A549 (cell line): ENCODE results near the gene PHF1. TPM values are rescaled to one million over a fixed set of nuclear protein-coding genes. Genes with fewer than 3 reads are reported as not detected.

Experiments
- ATAC-seq, 2 experiments: fragments of 200-7000 bp in 1 of 2; fragments of >200 bp in 1 of 2; cut with Nextera tagmentation in 1 of 2; cut with Tn5 transposase in 1 of 2; 3 replicates each; pipeline versions ENCODE4 v1.8.0 to v1.9.1; 2018 to 2020; ENCODE audit warnings: mild to moderate bottlenecking in 1 of 2, moderate library complexity in 1 of 2
- CTCF ChIA-PET: fragments of 300-600 bp; sonication (Branson Sonifier 250); formaldehyde crosslinking; extraction: SDS; loops from one replicate; lab custom pipeline; 2021; ENCODE audit warnings: antibody characterized with exemption, inconsistent platforms; lab: Yijun Ruan, JAX
- POLR2A ChIA-PET: fragments of 350-600 bp; formaldehyde crosslinking; extraction: SDS; loops from one replicate; lab custom pipeline; 2021; ENCODE audit warnings: antibody characterized with exemption, inconsistent platforms; lab: Yijun Ruan, JAX
- DNase-seq, 2 experiments: peaks; one replicate each; pipeline versions ENCODE4 v3.0.0 to v3.0.0-alpha.2; 2011 to 2016; ENCODE audit warnings: low read depth in 1 of 2, low spot score in 1 of 2
- FAIRE-seq: peaks from 2 replicates; lab custom pipeline; 2011; peaks lifted over from hg19 to GRCh38; lab: Jason Lieb, UNC
- H3K27ac ChIP-seq, 2 experiments: fragments of >200 bp; sonication (Bioruptor Twin); formaldehyde crosslinking; 3 replicates each; pipeline ENCODE4 v1.5.1; 2016 to 2017
- H3K4me1 ChIP-seq: fragments of >200 bp; sonication (Bioruptor Twin); formaldehyde crosslinking; 3 replicates; pipeline ENCODE4 v1.6.1; 2016
- H3K4me2 ChIP-seq: fragments of >200 bp; sonication (Bioruptor Twin); formaldehyde crosslinking; 3 replicates; pipeline ENCODE4 v1.6.1; 2016
- H3K4me3 ChIP-seq: fragments of >200 bp; sonication (Bioruptor Twin); formaldehyde crosslinking; 3 replicates; pipeline ENCODE4 v1.5.1; 2016
- H3K9me3 ChIP-seq: fragments of >200 bp; sonication (Bioruptor Twin); formaldehyde crosslinking; 3 replicates; pipeline ENCODE4 v1.6.1; 2016
- CBX2 ChIP-seq: fragments of 200-600 bp; sonication (generic); IDR thresholded peaks from 2 replicates; pipeline ENCODE4 v1.6.1; 2016; ENCODE audit warnings: low read depth, mild to moderate bottlenecking, borderline replicate concordance
- CBX8 ChIP-seq: fragments of 200-600 bp; sonication (generic); IDR thresholded peaks from 2 replicates; pipeline ENCODE4 v1.6.1; 2016
- CEBPB ChIP-seq, 2 experiments: fragments of >200 bp in 1 of 2; sonication (Bioruptor Twin) in 1 of 2; formaldehyde crosslinking in 1 of 2; IDR thresholded peaks; 2 replicates each; pipeline ENCODE4 v1.6.1; 2012 to 2016
- CHD2 ChIP-seq: fragments of 150-350 bp; IDR thresholded peaks from 2 replicates; pipeline ENCODE4 v1.6.1; 2014; ENCODE audit warnings: low read length; ENCODE audit not compliant: partially characterized antibody
- CTCF ChIP-seq: fragments of >200 bp; sonication (Bioruptor Twin); formaldehyde crosslinking; IDR thresholded peaks from 3 replicates; pipeline ENCODE4 v1.5.1; 2016
- EHF ChIP-seq: fragments of 250-450 bp; sonication (Bioruptor Pico); IDR thresholded peaks from 2 replicates; pipeline ENCODE4 v1.5.0; 2020; ENCODE audit warnings: mild to moderate bottlenecking
- EP300 ChIP-seq, 2 experiments: fragments of >200 bp; sonication (Bioruptor Twin); formaldehyde crosslinking; IDR thresholded peaks; 2 replicates in 1 of 2; 3 replicates in 1 of 2; pipeline ENCODE4 v1.6.1; 2016 to 2017
- ESRRA ChIP-seq: fragments of 150-350 bp; IDR thresholded peaks from 2 replicates; pipeline ENCODE4 v1.6.1; 2014; ENCODE audit warnings: mild to moderate bottlenecking, low read length, borderline replicate concordance
- FOSL2 ChIP-seq, 2 experiments: fragments of 450-650 bp in 1 of 2; fragments of >200 bp in 1 of 2; sonication (Bioruptor Twin) in 1 of 2; formaldehyde crosslinking; IDR thresholded peaks; 2 replicates each; pipeline versions ENCODE4 v1.5.0 to v1.6.1; 2016 to 2020; ENCODE audit warnings: mild to moderate bottlenecking in 1 of 2, moderate library complexity in 1 of 2
- HOXB13 ChIP-seq: fragments of 250-450 bp; sonication (Bioruptor Pico); IDR thresholded peaks from 2 replicates; pipeline ENCODE4 v1.5.0; 2020; ENCODE audit warnings: low read depth, mild to moderate bottlenecking, moderate library complexity
- KDM1A ChIP-seq: fragments of 200-600 bp; sonication (generic); IDR thresholded peaks from 2 replicates; pipeline ENCODE4 v1.6.1; 2016; ENCODE audit warnings: low read depth, mild to moderate bottlenecking
- KDM5A ChIP-seq: fragments of 200-600 bp; sonication (generic); IDR thresholded peaks from 2 replicates; pipeline ENCODE4 v1.6.1; 2016; ENCODE audit warnings: antibody characterized with exemption, mild to moderate bottlenecking
- MAFK ChIP-seq: fragments of 450-650 bp; IDR thresholded peaks from 2 replicates; pipeline ENCODE4 v1.6.1; 2014; ENCODE audit not compliant: partially characterized antibody
- MAZ ChIP-seq: fragments of 150-350 bp; IDR thresholded peaks from 2 replicates; pipeline ENCODE4 v1.6.1; 2014; ENCODE audit warnings: antibody characterized with exemption, low read depth, low read length, borderline replicate concordance
- MYC ChIP-seq: IDR thresholded peaks from 2 replicates; pipeline ENCODE4 v1.6.1; 2012; ENCODE audit warnings: mild to moderate bottlenecking, inconsistent platforms, low read length, improper control_type of control experiment, borderline replicate concordance
- NPAS2 ChIP-seq: fragments of 250-450 bp; sonication (Bioruptor Pico); IDR thresholded peaks from 2 replicates; pipeline ENCODE4 v1.8.0; 2022; ENCODE audit warnings: mild to moderate bottlenecking, moderate library complexity, borderline replicate concordance
- PBX3 ChIP-seq: IDR thresholded peaks from 2 replicates; pipeline ENCODE4 v1.6.1; 2012
- PHF8 ChIP-seq: fragments of 200-600 bp; sonication (generic); IDR thresholded peaks from 2 replicates; pipeline ENCODE4 v1.6.1; 2016; ENCODE audit warnings: low read depth, mild to moderate bottlenecking, antibody characterized with exemption, moderate library complexity, borderline replicate concordance
- RARB ChIP-seq: fragments of 250-450 bp; sonication (Bioruptor Pico); IDR thresholded peaks from 2 replicates; pipeline ENCODE4 v1.8.0; 2021; ENCODE audit warnings: mild to moderate bottlenecking, moderate library complexity
- RCOR1 ChIP-seq: fragments of 150-350 bp; IDR thresholded peaks from 2 replicates; pipeline ENCODE4 v1.6.1; 2014; ENCODE audit warnings: antibody characterized with exemption, low read length, low read depth
- RFX5 ChIP-seq: fragments of 450-650 bp; IDR thresholded peaks from 2 replicates; pipeline ENCODE4 v1.7.1; 2014; ENCODE audit warnings: antibody characterized with exemption, mild to moderate bottlenecking, moderate library complexity
- TP53 ChIP-seq: fragments of 250-450 bp; sonication (Bioruptor Pico); IDR thresholded peaks from 2 replicates; pipeline ENCODE4 v1.5.0; 2021; ENCODE audit warnings: mild to moderate bottlenecking, moderate library complexity
- ZSCAN20 ChIP-seq: fragments of 250-450 bp; sonication (Bioruptor Pico); IDR thresholded peaks from 2 replicates; pipeline ENCODE4 v1.8.0; 2022; ENCODE audit warnings: mild to moderate bottlenecking, moderate library complexity
- WGBS: methylation state at CpG from one replicate; pipeline ENCODE4 v1.1.6; 2017; ENCODE audit errors: missing lambda C conversion rate; 5-methylcytosine and 5-hydroxymethylcytosine counted together
- polyA plus RNA-seq, 4 experiments: library from polyadenylated mRNA; depleted of rRNA in 3 of 4; stranded (reverse); fragments of >200 nt; fragmentation: RNase III in 1 of 4; extraction: RNeasy Plus Mini Kit Qiagen cat#74134 plus additional on column Dnase treatment in 1 of 4; gene quantifications; 2 replicates in 3 of 4; 3 replicates in 1 of 4; pipeline ENCODE4 v1.2.3, GENCODE V29; 2011 to 2017
- TF ChIP-seq, protein P1 (sequence below): fragments of 200-600 bp; sonication (generic); IDR thresholded peaks from 2 replicates; pipeline ENCODE4 v1.6.1; 2016; ENCODE audit warnings: antibody characterized with exemption, mild to moderate bottlenecking, moderate library complexity
- TF ChIP-seq, protein P2 (sequence below): fragments of 250-450 bp; sonication (Bioruptor Pico); IDR thresholded peaks from 2 replicates; pipeline ENCODE4 v1.5.0; 2020; ENCODE audit warnings: low read depth, mild to moderate bottlenecking, moderate library complexity

Gene PHF1
- polyA plus RNA-seq, 2 of the 4 experiments (the other 2 are of a cell fraction): 14.0 to 21.4 TPM

DNA sequence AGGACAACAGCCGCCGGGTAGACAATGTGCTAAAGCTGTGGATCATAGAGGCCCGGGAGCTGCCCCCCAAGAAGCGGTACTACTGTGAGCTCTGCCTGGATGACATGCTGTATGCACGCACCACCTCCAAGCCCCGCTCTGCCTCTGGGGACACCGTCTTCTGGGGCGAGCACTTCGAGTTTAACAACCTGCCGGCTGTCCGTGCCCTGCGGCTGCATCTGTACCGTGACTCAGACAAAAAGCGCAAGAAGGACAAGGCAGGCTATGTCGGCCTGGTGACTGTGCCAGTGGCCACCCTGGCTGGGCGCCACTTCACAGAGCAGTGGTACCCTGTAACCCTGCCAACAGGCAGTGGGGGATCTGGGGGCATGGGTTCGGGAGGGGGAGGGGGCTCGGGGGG, 26.9 kb downstream of the PHF1 start:
- ATAC-seq (no peak), DNase-seq (no peak), FAIRE-seq (no peak)
- POLR2A ChIA-PET: no interaction called here
- Histone ChIP-seq H3K4me3 (no peak overlapping the region), H3K4me1 (no peaks in the 10 kb centered on the region), H3K4me2 (no peak overlapping the region), H3K27ac (no peak overlapping the region), H3K9me3 (no peaks in the 10 kb centered on the region)
- CTCF ChIA-PET: interaction anchor here (3.0 kb wide), 1 partner anchor 12 kb away, joined by 11 read pairs; no protein-coding TSS in a partner anchor
- 95% methylated on average over 15 of the region's 18 CpGs for WGBS
- no peak for TF ChIP-seq HOXB13 (CRISPR knock-in tag)
- no peak for TF ChIP-seq MAFK
- no peak for TF ChIP-seq ESRRA
- no peak for TF ChIP-seq TP53 (CRISPR knock-in tag)
- TF ChIP-seq CBX2: no peak
- TF ChIP-seq CTCF: no peak
- TF ChIP-seq CHD2: no peak
- TF ChIP-seq MAZ: no peak
- TF ChIP-seq RARB (CRISPR knock-in tag): no peak
- TF ChIP-seq, protein P1, sequence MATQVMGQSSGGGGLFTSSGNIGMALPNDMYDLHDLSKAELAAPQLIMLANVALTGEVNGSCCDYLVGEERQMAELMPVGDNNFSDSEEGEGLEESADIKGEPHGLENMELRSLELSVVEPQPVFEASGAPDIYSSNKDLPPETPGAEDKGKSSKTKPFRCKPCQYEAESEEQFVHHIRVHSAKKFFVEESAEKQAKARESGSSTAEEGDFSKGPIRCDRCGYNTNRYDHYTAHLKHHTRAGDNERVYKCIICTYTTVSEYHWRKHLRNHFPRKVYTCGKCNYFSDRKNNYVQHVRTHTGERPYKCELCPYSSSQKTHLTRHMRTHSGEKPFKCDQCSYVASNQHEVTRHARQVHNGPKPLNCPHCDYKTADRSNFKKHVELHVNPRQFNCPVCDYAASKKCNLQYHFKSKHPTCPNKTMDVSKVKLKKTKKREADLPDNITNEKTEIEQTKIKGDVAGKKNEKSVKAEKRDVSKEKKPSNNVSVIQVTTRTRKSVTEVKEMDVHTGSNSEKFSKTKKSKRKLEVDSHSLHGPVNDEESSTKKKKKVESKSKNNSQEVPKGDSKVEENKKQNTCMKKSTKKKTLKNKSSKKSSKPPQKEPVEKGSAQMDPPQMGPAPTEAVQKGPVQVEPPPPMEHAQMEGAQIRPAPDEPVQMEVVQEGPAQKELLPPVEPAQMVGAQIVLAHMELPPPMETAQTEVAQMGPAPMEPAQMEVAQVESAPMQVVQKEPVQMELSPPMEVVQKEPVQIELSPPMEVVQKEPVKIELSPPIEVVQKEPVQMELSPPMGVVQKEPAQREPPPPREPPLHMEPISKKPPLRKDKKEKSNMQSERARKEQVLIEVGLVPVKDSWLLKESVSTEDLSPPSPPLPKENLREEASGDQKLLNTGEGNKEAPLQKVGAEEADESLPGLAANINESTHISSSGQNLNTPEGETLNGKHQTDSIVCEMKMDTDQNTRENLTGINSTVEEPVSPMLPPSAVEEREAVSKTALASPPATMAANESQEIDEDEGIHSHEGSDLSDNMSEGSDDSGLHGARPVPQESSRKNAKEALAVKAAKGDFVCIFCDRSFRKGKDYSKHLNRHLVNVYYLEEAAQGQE: no peak
- no peak for TF ChIP-seq KDM1A
- no peak for TF ChIP-seq RFX5
- TF ChIP-seq RCOR1: no peak
- no peak for TF ChIP-seq ZSCAN20
- no peak for TF ChIP-seq EHF (CRISPR knock-in tag)
- TF ChIP-seq, protein P2, sequence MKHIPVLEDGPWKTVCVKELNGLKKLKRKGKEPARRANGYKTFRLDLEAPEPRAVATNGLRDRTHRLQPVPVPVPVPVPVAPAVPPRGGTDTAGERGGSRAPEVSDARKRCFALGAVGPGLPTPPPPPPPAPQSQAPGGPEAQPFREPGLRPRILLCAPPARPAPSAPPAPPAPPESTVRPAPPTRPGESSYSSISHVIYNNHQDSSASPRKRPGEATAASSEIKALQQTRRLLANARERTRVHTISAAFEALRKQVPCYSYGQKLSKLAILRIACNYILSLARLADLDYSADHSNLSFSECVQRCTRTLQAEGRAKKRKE (CRISPR knock-in tag): no peak
- no peak for TF ChIP-seq CBX8
- TF ChIP-seq MYC: no peak

DNA sequence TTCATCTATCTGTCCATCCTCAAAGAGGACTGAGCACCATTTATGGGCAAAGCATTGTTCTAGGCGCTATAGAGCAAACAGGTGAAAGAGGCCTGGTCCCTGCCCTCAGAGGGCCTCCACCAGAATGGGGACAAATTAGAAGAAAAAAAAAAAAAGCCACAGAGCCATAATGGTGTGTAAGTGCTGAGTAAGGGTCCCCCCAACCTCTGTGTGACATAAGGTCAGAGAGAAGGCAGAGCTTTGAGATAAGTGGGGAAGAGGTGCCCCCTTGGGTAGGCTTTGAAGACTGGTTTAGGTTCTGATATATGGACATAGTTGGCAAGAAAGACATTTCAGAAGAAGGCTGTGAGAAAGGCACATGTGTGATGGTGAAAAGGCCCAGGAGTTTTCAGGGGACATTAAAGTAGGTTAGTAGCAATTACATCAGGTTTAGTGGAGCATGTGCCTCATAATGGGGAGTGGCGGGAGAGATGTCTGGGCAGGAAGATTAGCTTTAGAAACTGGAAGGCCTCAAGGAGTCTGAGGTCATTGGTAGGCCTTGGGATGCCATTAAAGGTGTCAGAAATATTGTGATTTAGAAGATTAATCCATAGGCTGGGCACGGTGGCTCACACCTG, 28.3 kb downstream of the PHF1 start:
- Histone ChIP-seq H3K4me2 (no peak overlapping the region), H3K4me3 (no peak overlapping the region), H3K9me3 (no peaks in the 10 kb centered on the region), H3K27ac (no peak overlapping the region), H3K4me1 (no peaks in the 10 kb centered on the region)
- POLR2A ChIA-PET: no interaction called here
- CTCF ChIA-PET: interaction anchor here (1.0 to 2.1 kb wide), 3 partner anchors 9 to 261 kb away, joined by 3 to 4 read pairs (median 3); no protein-coding TSS in a partner anchor
- ATAC-seq (no peak), DNase-seq (no peak), FAIRE-seq (no peak)
- TF ChIP-seq ZSCAN20 (no peak), NPAS2 (no peak), EP300 (IDR thresholded peaks at IDR 0.05) (no peak), EHF (CRISPR knock-in tag) (no peak), KDM5A (no peak), FOSL2 (IDR thresholded peaks at IDR 0.05) (no peak), FOSL2 (CRISPR knock-in tag; IDR thresholded peaks at IDR 0.05) (no peak), CEBPB (IDR thresholded peaks at IDR 0.05) (no peak), CBX8 (no peak), PBX3 (no peak), PHF8 (no peak)
- WGBS: 96% methylated on average over 3 of the region's 3 CpGs
